Measurements from ENCODE around the gene UBE2V1. TPM values are rescaled to one million over a fixed set of nuclear protein-coding genes. Genes with fewer than 3 reads are reported as not detected.

Gene UBE2V1
- total RNA-seq, 1 experiment from 2014 or later, result 203 TPM

DNA sequence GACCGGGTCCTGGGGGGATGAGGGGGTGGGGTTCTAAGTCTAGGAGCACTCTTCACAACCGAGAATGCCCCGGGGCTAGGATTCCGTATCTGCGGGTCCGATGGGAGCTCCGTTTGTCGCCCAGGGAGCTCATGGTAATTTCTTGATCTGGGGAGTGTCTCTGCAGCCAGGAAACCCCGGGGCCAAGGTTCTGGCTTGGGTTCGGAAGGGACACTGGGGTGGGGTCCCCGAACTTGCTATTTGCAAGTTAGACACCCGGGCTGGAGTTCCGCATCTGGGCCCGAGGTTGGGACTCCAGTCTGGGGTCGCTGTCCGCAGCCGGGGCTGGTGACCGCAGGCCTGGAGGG is 40.2 kb upstream of the UBE2V1 start:
- BruUV-seq (replicated peaks), result no TSS peak
- no peaks in the 10 kb centered on the region for H3K9me3 ChIP-seq (ENCODE audit: low read depth, low read length, poor library complexity, severe bottlenecking)
- H3K27me3 ChIP-seq (replicated peaks; ENCODE audit: insufficient read depth, low read depth, low read length, poor library complexity), result no peaks in the 10 kb centered on the region
- POLR2A ChIA-PET (ENCODE audit: low non-redundant PET), result interaction anchor here (0.5 to 1.0 kb wide), 2 partner anchors 13 to 1076 kb away, joined by 6 to 8 read pairs; no protein-coding TSS in a partner anchor
- peak overlapping the region; percentile 80 for H3K4me3 ChIP-seq (ENCODE audit: low read depth, low read length, poor library complexity, severe bottlenecking)
- intact Hi-C loops (cut with micrococcal nuclease; ENCODE audit: unreplicated experiment), result no loop called here
- TF ChIP-seq EZH2 (IDR thresholded peaks at IDR 0.05; ENCODE audit: borderline replicate concordance, low read depth, low read length, poor library complexity, severe bottlenecking), result no peak
- TF ChIP-seq, protein P1, sequence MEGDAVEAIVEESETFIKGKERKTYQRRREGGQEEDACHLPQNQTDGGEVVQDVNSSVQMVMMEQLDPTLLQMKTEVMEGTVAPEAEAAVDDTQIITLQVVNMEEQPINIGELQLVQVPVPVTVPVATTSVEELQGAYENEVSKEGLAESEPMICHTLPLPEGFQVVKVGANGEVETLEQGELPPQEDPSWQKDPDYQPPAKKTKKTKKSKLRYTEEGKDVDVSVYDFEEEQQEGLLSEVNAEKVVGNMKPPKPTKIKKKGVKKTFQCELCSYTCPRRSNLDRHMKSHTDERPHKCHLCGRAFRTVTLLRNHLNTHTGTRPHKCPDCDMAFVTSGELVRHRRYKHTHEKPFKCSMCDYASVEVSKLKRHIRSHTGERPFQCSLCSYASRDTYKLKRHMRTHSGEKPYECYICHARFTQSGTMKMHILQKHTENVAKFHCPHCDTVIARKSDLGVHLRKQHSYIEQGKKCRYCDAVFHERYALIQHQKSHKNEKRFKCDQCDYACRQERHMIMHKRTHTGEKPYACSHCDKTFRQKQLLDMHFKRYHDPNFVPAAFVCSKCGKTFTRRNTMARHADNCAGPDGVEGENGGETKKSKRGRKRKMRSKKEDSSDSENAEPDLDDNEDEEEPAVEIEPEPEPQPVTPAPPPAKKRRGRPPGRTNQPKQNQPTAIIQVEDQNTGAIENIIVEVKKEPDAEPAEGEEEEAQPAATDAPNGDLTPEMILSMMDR (conservative IDR thresholded peaks at IDR 0.05; ENCODE audit: low read depth, low read length), result no peak
- no peak for DNase-seq (ENCODE audit: low spot score)
- CTCF ChIA-PET, result interaction anchor here (0.9 to 1.2 kb wide), 3 partner anchors 13 to 32 kb away, joined by 3 to 5 read pairs (median 4); no protein-coding TSS in a partner anchor
- H3K36me3 ChIP-seq (ENCODE audit: insufficient read depth, low read length, poor library complexity, severe bottlenecking), result peaks cover 4% of the 10 kb centered on the region
- H3K4me1 ChIP-seq (ENCODE audit: insufficient read depth, low read length, poor library complexity, severe bottlenecking), result peaks cover 18% of the 10 kb centered on the region
- H3K27ac ChIP-seq (ENCODE audit: low read depth, low read length, poor library complexity, severe bottlenecking), result peak overlapping the region; percentile 91

DNA sequence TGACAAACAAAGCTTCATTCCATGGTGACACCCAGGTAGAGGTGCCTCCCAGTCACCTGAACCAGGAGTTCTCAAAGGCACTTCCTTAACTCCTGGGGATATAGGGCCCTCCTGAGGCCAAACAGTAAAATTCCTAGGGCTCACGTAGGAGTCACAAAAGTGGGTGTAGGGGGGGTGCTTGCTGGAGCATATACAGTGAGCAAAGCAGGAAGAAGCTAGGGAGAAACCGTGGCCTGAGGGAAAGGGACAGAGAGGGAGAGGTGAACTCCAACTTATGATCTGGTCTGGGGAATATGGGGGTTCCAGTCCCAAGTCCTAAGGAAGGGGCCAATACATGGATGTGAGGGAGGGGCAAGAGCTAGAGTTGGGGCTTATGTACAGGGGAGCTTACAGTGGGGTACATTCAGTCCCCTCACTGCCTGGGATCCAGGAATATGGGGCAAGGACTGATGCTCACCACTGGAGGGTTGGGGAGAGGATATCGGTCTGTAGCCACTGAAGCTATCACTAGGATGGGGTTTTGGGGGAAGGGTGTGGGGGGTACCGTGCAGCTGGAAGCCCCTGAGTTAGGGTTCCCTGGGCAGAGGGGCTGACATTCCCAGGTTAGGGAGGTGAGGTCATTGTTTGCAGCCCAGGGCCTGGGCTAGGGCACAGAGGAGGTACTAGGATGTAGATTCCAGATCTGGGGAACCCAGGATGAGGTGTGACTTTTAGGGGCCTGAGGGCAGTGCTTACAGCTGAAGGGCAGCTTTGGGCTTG is 39.6 kb upstream of the UBE2V1 start:
- no peaks in the 10 kb centered on the region for H3K27me3 ChIP-seq (replicated peaks; ENCODE audit: insufficient read depth, low read depth, low read length, poor library complexity)
- no peaks in the 10 kb centered on the region for H3K9me3 ChIP-seq (ENCODE audit: low read depth, low read length, poor library complexity, severe bottlenecking)

GRCh38 chr20:50151034-50151743 is 38.2 kb upstream of the UBE2V1 start:
- peaks cover 5% of the 10 kb centered on the region for H3K36me3 ChIP-seq (ENCODE audit: insufficient read depth, low read length, poor library complexity, severe bottlenecking)
- H3K27me3 ChIP-seq (replicated peaks; ENCODE audit: insufficient read depth, low read depth, low read length, poor library complexity), result no peaks in the 10 kb centered on the region
- no peak overlapping the region for H3K4me3 ChIP-seq (ENCODE audit: low read depth, low read length, poor library complexity, severe bottlenecking)
- TF ChIP-seq EZH2 (IDR thresholded peaks at IDR 0.05; ENCODE audit: borderline replicate concordance, low read depth, low read length, poor library complexity, severe bottlenecking), result no peak
- TF ChIP-seq, protein P1 (conservative IDR thresholded peaks at IDR 0.05; ENCODE audit: low read depth, low read length), result no peak
- intact Hi-C loops (cut with micrococcal nuclease; ENCODE audit: unreplicated experiment), result no loop called here
- no TSS peak for BruUV-seq (replicated peaks)
- POLR2A ChIA-PET (ENCODE audit: low non-redundant PET), result no interaction called here
- H3K4me1 ChIP-seq (ENCODE audit: insufficient read depth, low read length, poor library complexity, severe bottlenecking), result peaks cover 25% of the 10 kb centered on the region
- CTCF ChIA-PET, result no interaction called here
- H3K9me3 ChIP-seq (ENCODE audit: low read depth, low read length, poor library complexity, severe bottlenecking), result no peaks in the 10 kb centered on the region
- peak overlapping the region; percentile 10 for H3K27ac ChIP-seq (ENCODE audit: low read depth, low read length, poor library complexity, severe bottlenecking)
- DNase-seq (ENCODE audit: low spot score), result no peak

More for the DNA sequence above, 39.6 kb upstream of the UBE2V1 start:
- H3K36me3 ChIP-seq (ENCODE audit: insufficient read depth, low read length, poor library complexity, severe bottlenecking), result peaks cover 5% of the 10 kb centered on the region
- POLR2A ChIA-PET (ENCODE audit: low non-redundant PET), result interaction anchor here (0.7 kb wide), 1 partner anchor 14 kb away, joined by 3 read pairs; no protein-coding TSS in a partner anchor
- peaks cover 18% of the 10 kb centered on the region for H3K4me1 ChIP-seq (ENCODE audit: insufficient read depth, low read length, poor library complexity, severe bottlenecking)
- TSS peak; percentile 58 for BruUV-seq (replicated peaks)
- intact Hi-C loops (cut with micrococcal nuclease; ENCODE audit: unreplicated experiment), result no loop called here
- peak overlapping the region; percentile 80 for H3K4me3 ChIP-seq (ENCODE audit: low read depth, low read length, poor library complexity, severe bottlenecking)
- H3K27ac ChIP-seq (ENCODE audit: low read depth, low read length, poor library complexity, severe bottlenecking), result peak overlapping the region; percentile 91
- TF ChIP-seq, protein P1 (conservative IDR thresholded peaks at IDR 0.05; ENCODE audit: low read depth, low read length), result no peak
- no peak for TF ChIP-seq EZH2 (IDR thresholded peaks at IDR 0.05; ENCODE audit: borderline replicate concordance, low read depth, low read length, poor library complexity, severe bottlenecking)
- CTCF ChIA-PET, result interaction anchor here (0.9 to 1.1 kb wide), 3 partner anchors 14 to 32 kb away, joined by 3 to 4 read pairs (median 3); no protein-coding TSS in a partner anchor
- DNase-seq (ENCODE audit: low spot score), result no peak
